Neural cell (in vitro differentiated cells): Measurements from ENCODE around the gene CNTNAP5. TPM values are rescaled to one million over a fixed set of nuclear protein-coding genes. Genes with fewer than 3 reads are reported as not detected.

ENCODE experiments used
- H2AFZ ChIP-seq: fragments of 200-600, 300-800 bp; sonication (generic), shearing (Covaris generic); 2 replicates; pipeline ENCODE4 v1.6.0; 2014; ENCODE audit warnings: low read depth, mild to moderate bottlenecking, antibody characterized with exemption, low read length, moderate library complexity
- H3F3A ChIP-seq: fragments of 200-600 bp; shearing (Covaris generic); 2 replicates; pipeline ENCODE4 v1.6.1; 2016; ENCODE audit warnings: mild to moderate bottlenecking, moderate library complexity, mixed read lengths, antibody characterized with exemption, low read length; ENCODE audit not compliant: insufficient read depth, poor library complexity, severe bottlenecking
- H3K27ac ChIP-seq: fragments of 200-600, 300-800 bp; sonication (generic), shearing (Covaris generic); 2 replicates; pipeline ENCODE4 v1.5.1; 2014; ENCODE audit warnings: mild to moderate bottlenecking, low read length, moderate library complexity
- H3K27me3 ChIP-seq: fragments of 300-800, 200-600 bp; sonication (generic), shearing (Covaris generic); 2 replicates; pipeline ENCODE4 v1.6.0; 2014; ENCODE audit warnings: mild to moderate bottlenecking, low read depth, low read length, moderate library complexity; ENCODE audit not compliant: insufficient read depth
- H3K36me3 ChIP-seq: fragments of 300-800, 200-600 bp; sonication (generic), shearing (Covaris generic); 2 replicates; pipeline ENCODE4 v1.5.1; 2014; ENCODE audit warnings: mild to moderate bottlenecking, antibody characterized with exemption, low read length, moderate library complexity; ENCODE audit not compliant: insufficient read depth
- H3K4me2 ChIP-seq: fragments of 300-800, 200-600 bp; sonication (generic), shearing (Covaris generic); 2 replicates; pipeline ENCODE4 v1.6.0; 2014; ENCODE audit warnings: mild to moderate bottlenecking, low read length
- H3K4me3 ChIP-seq: fragments of 300-800, 200-600 bp; sonication (generic), shearing (Covaris generic); 2 replicates; pipeline ENCODE4 v1.5.1; 2014; ENCODE audit warnings: mild to moderate bottlenecking, low read length, moderate library complexity
- H3K79me2 ChIP-seq: fragments of 200-600 bp; shearing (Covaris generic); replicated peaks from 2 replicates; pipeline ENCODE4 v1.6.0; 2014; ENCODE audit warnings: mild to moderate bottlenecking, low read length, moderate library complexity; ENCODE audit not compliant: insufficient read depth
- H3K9ac ChIP-seq: fragments of 300-800, 200-600 bp; sonication (generic), shearing (Covaris generic); 2 replicates; pipeline ENCODE4 v1.6.1; 2016; ENCODE audit warnings: mild to moderate bottlenecking, low read length, mixed read lengths
- H3K9me2 ChIP-seq: fragments of 200-600 bp; shearing (Covaris generic); 2 replicates; pipeline ENCODE4 v1.6.1; 2016; ENCODE audit warnings: mild to moderate bottlenecking, low read length, mixed read lengths; ENCODE audit not compliant: insufficient read depth
- H3K9me3 ChIP-seq: fragments of 200-600, 300-800 bp; sonication (generic), shearing (Covaris generic); 2 replicates; pipeline ENCODE4 v1.6.1; 2016; ENCODE audit warnings: mild to moderate bottlenecking, mixed run types, low read length, moderate library complexity, mixed read lengths
- H4K20me1 ChIP-seq: fragments of 200-600 bp; shearing (Covaris generic); 2 replicates; pipeline ENCODE4 v1.6.1; 2016; ENCODE audit warnings: mild to moderate bottlenecking, mixed run types; ENCODE audit not compliant: insufficient read depth
- CTCF ChIP-seq: fragments of 450-650 bp; IDR thresholded peaks from 2 replicates; pipeline ENCODE4 v1.5.1; 2014; ENCODE audit warnings: antibody characterized with exemption, mild to moderate bottlenecking, moderate library complexity; ENCODE audit not compliant: poor library complexity, severe bottlenecking
- EP300 ChIP-seq: fragments of 450-650 bp; conservative IDR thresholded peaks from 2 replicates; pipeline ENCODE4 v1.6.1; 2014; ENCODE audit warnings: antibody characterized with exemption, mild to moderate bottlenecking, moderate library complexity; ENCODE audit not compliant: poor library complexity, severe bottlenecking
- EZH2 ChIP-seq: fragments of 200-600, 300-800 bp; shearing (Covaris generic), sonication (generic); IDR thresholded peaks from 2 replicates; pipeline ENCODE4 v1.6.1; 2014; ENCODE audit warnings: antibody characterized with exemption, low read length, borderline replicate concordance, mild to moderate bottlenecking; ENCODE audit not compliant: insufficient read depth, poor library complexity, severe bottlenecking
- MXI1 ChIP-seq: fragments of 450-650 bp; conservative IDR thresholded peaks from 2 replicates; pipeline ENCODE4 v1.6.1; 2014; ENCODE audit warnings: antibody characterized with exemption, mild to moderate bottlenecking; ENCODE audit not compliant: poor library complexity, severe bottlenecking
- POLR2AphosphoS5 ChIP-seq: IDR thresholded peaks from 2 replicates; pipeline ENCODE4 v1.6.1; 2012
- RAD21 ChIP-seq: fragments of 450-650 bp; conservative IDR thresholded peaks from 2 replicates; pipeline ENCODE4 v1.6.1; 2014; ENCODE audit warnings: antibody characterized with exemption, mild to moderate bottlenecking, moderate library complexity
- SMC3 ChIP-seq: fragments of 450-650 bp; conservative IDR thresholded peaks from 2 replicates; pipeline ENCODE4 v1.6.1; 2014; ENCODE audit warnings: antibody characterized with exemption, mild to moderate bottlenecking, moderate library complexity; ENCODE audit not compliant: poor library complexity
- TAF1 ChIP-seq: IDR thresholded peaks from 2 replicates; pipeline ENCODE4 v1.6.1; 2012; ENCODE audit warnings: low read depth
- polyA plus RNA-seq: library from polyadenylated mRNA; depleted of rRNA; stranded (reverse); fragments of >200 nt; gene quantifications from 2 replicates; pipeline ENCODE4 v1.2.3, GENCODE V29; 2014
- TF ChIP-seq, protein P1 (sequence below): IDR thresholded peaks from 2 replicates; pipeline ENCODE4 v1.6.1; 2012; ENCODE audit warnings: borderline replicate concordance

Gene CNTNAP5
- polyA plus RNA-seq, 1 donor from 2014 or later, result 19.3 TPM

GRCh38 chr2:124534028-124534427 lies 508.9 kb downstream of the CNTNAP5 start:
- Histone ChIP-seq H3K4me2 (no peak overlapping the region), H3K9me3 (no peaks in the 10 kb centered on the region), H3K4me3 (no peak overlapping the region), H3K27me3 (no peaks in the 10 kb centered on the region), H2AFZ (no peak overlapping the region), H3K36me3 (no peaks in the 10 kb centered on the region), H3K9me2 (no peaks in the 10 kb centered on the region), H3K27ac (no peak overlapping the region), H3K9ac (no peak overlapping the region), H3K79me2 (no peaks in the 10 kb centered on the region), H3F3A (no peaks in the 10 kb centered on the region), H4K20me1 (no peaks in the 10 kb centered on the region)
- TF ChIP-seq EZH2, result no peak
- TF ChIP-seq, protein P1, sequence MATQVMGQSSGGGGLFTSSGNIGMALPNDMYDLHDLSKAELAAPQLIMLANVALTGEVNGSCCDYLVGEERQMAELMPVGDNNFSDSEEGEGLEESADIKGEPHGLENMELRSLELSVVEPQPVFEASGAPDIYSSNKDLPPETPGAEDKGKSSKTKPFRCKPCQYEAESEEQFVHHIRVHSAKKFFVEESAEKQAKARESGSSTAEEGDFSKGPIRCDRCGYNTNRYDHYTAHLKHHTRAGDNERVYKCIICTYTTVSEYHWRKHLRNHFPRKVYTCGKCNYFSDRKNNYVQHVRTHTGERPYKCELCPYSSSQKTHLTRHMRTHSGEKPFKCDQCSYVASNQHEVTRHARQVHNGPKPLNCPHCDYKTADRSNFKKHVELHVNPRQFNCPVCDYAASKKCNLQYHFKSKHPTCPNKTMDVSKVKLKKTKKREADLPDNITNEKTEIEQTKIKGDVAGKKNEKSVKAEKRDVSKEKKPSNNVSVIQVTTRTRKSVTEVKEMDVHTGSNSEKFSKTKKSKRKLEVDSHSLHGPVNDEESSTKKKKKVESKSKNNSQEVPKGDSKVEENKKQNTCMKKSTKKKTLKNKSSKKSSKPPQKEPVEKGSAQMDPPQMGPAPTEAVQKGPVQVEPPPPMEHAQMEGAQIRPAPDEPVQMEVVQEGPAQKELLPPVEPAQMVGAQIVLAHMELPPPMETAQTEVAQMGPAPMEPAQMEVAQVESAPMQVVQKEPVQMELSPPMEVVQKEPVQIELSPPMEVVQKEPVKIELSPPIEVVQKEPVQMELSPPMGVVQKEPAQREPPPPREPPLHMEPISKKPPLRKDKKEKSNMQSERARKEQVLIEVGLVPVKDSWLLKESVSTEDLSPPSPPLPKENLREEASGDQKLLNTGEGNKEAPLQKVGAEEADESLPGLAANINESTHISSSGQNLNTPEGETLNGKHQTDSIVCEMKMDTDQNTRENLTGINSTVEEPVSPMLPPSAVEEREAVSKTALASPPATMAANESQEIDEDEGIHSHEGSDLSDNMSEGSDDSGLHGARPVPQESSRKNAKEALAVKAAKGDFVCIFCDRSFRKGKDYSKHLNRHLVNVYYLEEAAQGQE, result no peak
- no peak for TF ChIP-seq CTCF
- TF ChIP-seq EP300, result no peak
- TF ChIP-seq RAD21, result no peak
- no peak for TF ChIP-seq MXI1
- TF ChIP-seq SMC3, result no peak
- no peak for TF ChIP-seq POLR2AphosphoS5
- no peak for TF ChIP-seq TAF1

GRCh38 chr2:124535816-124536215 lies 510.7 kb downstream of the CNTNAP5 start:
- Histone ChIP-seq H4K20me1 (no peaks in the 10 kb centered on the region), H3K4me3 (no peak overlapping the region), H3K9me2 (no peaks in the 10 kb centered on the region), H3K27me3 (no peaks in the 10 kb centered on the region), H3K27ac (no peak overlapping the region), H3F3A (no peaks in the 10 kb centered on the region), H3K36me3 (no peaks in the 10 kb centered on the region), H2AFZ (no peak overlapping the region), H3K9me3 (no peaks in the 10 kb centered on the region), H3K9ac (no peak overlapping the region), H3K4me2 (no peak overlapping the region), H3K79me2 (no peaks in the 10 kb centered on the region)
- TF ChIP-seq MXI1 (no peak), RAD21 (no peak), POLR2AphosphoS5 (no peak), EZH2 (no peak), TAF1 (no peak), SMC3 (no peak), CTCF (no peak), EP300 (no peak)
- TF ChIP-seq, protein P1, result no peak
